GM19193 (cell line): ENCODE results near the gene XNDC1N.

Experiments
- POLR2A ChIP-seq: IDR thresholded peaks from 4 replicates; pipeline ENCODE4 v1.6.1; 2011; ENCODE audit not compliant: insufficient read depth, insufficient read length; ENCODE audit errors: extremely low read depth

The XNDC1N gene

GRCh38 chr11:71927820-71928736 lies at the start of gene XNDC1N:
TSS of gene XNDC1N (minus strand) at chr11:71928594. CDS start at chr11:71923353, 5,241 bp downstream.
- peak; percentile 66 for TF ChIP-seq POLR2A

- no peak for TF ChIP-seq POLR2A
Measured at GRCh38 chr11:71977743-71978418, 49.5 kb upstream of the XNDC1N start.

- TF ChIP-seq POLR2A: no peak
Measured at GRCh38 chr11:71977090-71977489, 48.7 kb upstream of the XNDC1N start.

- TF ChIP-seq POLR2A: no peak
Measured at GRCh38 chr11:71976551-71976950, 48.2 kb upstream of the XNDC1N start.

GRCh38 chr11:71971680-71972079 lies 43.3 kb upstream of the XNDC1N start:
- no peak for TF ChIP-seq POLR2A

GRCh38 chr11:71964641-71965040 lies 36.2 kb upstream of the XNDC1N start:
- no peak for TF ChIP-seq POLR2A

GRCh38 chr11:71963468-71963867 lies 35.1 kb upstream of the XNDC1N start:
- TF ChIP-seq POLR2A: no peak

GRCh38 chr11:71962428-71963038 lies 34.1 kb upstream of the XNDC1N start:
- TF ChIP-seq POLR2A: no peak

- no peak for TF ChIP-seq POLR2A
Measured at GRCh38 chr11:71955898-71956456, 27.6 kb upstream of the XNDC1N start.

GRCh38 chr11:71951741-71952310 lies 23.4 kb upstream of the XNDC1N start:
- TF ChIP-seq POLR2A: no peak

- no peak for TF ChIP-seq POLR2A
Measured at GRCh38 chr11:71949034-71949433, 20.6 kb upstream of the XNDC1N start.

GRCh38 chr11:71948314-71949027 lies 20.1 kb upstream of the XNDC1N start:
- TF ChIP-seq POLR2A: no peak

GRCh38 chr11:71947498-71947897 lies 19.1 kb upstream of the XNDC1N start:
- TF ChIP-seq POLR2A: no peak

GRCh38 chr11:71946144-71946571 lies 17.8 kb upstream of the XNDC1N start:
- TF ChIP-seq POLR2A: no peak
